Measurements from ENCODE around the gene TFF2.

Gene TFF2

DNA sequence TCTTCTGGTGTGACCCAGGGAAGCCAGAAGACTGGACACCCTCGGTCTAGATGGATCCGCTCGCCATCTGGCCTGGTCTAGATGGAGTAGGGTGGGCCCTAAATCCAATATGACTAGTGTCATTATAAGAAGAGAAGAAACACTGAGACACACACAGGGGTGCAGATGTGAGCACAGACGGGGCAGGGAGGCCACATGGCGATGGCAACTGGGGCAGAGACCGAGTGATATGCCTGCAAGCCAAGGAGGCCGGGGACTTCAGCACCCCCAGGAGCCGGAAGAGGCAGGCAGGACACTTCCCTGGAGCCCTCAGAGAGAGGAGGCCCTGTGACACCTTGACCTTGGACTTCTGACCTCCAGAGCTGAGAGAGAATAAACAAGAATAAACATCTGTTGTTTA is 30.0 kb downstream of the TFF2 start:
- DNase-seq (ENCODE audit: low read depth): no peak

- no peak for DNase-seq (ENCODE audit: low read depth)
Observed at GRCh38 chr21:42319851-42320572, 30.8 kb downstream of the TFF2 start.

DNA sequence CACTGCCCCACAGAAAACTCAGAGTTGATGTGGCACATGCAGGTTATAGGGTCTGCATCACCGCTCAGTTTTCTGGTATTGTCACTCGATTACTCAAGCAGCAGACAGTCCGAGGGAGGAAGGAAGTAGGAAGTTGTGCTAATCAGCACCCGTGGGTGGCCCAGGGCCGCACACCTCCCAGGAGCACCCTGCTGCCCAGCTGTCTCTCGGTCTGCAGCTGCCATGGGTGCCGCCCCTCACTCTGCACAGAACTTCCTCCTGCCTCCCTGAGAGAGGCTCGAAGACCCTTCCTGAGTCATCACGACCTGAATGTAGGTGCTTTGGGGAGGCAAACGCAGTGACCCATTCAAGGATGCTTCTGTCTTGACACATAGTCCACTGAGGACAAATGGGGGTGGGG is 31.4 kb downstream of the TFF2 start:
- DNase-seq (ENCODE audit: low read depth): no peak

DNA sequence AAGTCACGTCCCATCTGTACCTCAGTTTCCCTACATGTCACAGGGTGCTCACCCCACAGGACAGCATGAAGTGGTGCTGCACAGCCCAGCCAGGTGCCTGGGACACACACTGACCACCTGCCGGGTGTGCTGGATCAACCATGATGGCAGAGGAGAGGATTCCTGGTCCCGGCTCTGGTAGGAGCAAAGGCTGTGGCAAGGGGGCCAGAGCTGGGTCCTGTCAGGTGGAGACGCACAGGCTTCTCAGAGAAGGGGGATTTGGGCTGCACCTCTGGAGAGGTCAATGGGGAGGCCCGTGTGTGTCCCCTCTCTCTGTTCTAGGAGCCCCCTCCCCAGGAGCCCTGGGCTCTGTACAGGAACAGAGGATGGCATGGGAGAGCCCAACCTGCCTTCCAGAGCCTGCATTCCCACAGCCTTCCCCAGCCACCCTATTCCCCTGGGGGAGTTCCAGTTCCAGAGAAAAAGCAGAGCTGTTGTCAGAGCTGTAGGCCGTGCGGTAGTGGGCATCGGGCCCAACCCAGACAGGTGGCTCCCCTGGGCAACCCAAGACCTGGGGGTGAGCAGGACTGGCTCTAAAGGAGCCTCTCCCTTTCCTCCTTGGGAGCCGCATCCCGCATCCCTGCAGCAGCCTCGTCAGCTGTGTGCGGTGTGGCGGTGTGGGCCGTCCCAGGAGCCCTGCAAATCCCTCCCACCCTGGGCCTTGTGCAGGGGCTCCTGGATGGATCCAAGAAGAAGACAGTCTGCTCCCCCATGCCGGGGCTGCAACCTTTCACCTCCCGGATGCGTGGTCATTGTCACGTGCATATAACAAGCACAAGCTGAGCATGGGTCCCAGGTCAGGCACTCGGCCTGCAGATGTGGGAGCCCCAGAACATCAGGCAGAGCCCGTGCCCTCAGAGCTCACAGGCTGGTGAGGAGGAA is 32.7 kb downstream of the TFF2 start:
- DNase-seq (ENCODE audit: low read depth): no peak

DNA sequence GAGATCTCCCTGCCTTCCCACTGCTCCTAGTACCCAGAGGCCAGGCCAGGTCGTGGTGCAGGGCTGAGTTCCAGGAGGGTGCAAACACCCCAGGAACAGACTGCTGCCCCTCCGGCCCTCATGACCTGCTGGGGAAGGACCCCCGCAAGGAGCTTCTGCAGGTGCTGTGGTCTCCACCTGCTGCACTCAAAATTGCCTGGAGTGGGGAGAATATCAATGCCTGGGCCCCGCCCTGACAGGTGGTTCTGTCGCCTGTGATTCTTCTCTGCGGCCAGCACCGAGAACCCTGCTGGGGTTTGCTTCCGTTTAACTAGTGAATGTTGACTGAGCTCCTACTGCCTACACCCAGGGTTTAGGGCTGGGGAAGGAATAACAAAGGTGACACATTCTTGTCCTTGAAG is 33.5 kb downstream of the TFF2 start:
- no peak for DNase-seq (ENCODE audit: low read depth)

DNA sequence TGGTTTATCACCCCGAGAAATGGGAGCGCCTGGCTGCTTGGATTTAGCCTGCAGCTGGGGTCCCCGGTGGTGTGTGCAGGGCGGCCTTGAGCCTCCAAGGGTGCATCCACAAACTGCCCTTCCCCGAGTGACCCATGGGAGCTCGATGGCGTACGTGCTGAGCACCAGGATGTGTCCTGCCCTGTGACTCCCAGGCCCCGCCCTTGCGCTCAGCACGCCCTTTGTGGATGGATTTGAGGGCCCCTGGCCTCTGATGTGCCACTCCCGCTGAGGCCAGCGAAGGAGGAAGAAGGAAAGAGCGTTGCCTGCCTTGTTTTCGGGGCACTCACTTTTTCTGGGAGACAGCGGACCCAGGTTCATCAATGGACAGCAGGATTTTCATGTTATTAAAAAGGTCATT is 33.9 kb downstream of the TFF2 start:
- DNase-seq (ENCODE audit: low read depth): no peak

GRCh38 chr21:42315296-42315891 is 35.4 kb downstream of the TFF2 start, which contains the start of gene TFF3:
Gene TFF3 (minus strand): TSS chr21:42315409. CDS start chr21:42315374, 35 bp downstream.
- no peak for DNase-seq (ENCODE audit: low read depth)

GRCh38 chr21:42314616-42315295 is 36.0 kb downstream of the TFF2 start:
- no peak for DNase-seq (ENCODE audit: low read depth)

- DNase-seq (ENCODE audit: low read depth): no peak
Observed at GRCh38 chr21:42313501-42313969, 37.3 kb downstream of the TFF2 start.

DNA sequence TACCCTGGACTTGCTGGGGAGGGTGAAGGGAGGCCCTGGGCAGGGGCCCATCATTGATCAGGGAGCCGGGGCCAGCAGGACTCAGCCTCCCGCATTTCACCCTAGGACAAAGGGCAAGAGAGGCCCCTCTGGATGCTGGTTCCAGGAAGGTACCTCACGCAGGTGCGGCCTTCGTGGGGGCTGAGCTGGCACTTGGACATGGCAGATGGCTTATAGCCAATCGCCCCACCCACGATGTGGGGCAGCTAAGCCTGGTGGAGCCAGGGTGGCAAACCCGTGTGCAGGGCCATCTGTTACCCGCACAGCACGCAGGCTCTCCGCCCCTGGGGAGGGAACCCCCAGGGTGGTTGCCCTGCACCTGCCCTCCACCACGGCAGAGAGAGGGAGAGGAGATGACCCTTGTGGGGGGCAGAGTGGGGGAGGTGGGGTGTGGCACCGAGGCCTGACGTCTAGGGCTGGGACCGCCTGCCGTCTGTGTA is 38.1 kb downstream of the TFF2 start:
- DNase-seq (ENCODE audit: low read depth): no peak

DNA sequence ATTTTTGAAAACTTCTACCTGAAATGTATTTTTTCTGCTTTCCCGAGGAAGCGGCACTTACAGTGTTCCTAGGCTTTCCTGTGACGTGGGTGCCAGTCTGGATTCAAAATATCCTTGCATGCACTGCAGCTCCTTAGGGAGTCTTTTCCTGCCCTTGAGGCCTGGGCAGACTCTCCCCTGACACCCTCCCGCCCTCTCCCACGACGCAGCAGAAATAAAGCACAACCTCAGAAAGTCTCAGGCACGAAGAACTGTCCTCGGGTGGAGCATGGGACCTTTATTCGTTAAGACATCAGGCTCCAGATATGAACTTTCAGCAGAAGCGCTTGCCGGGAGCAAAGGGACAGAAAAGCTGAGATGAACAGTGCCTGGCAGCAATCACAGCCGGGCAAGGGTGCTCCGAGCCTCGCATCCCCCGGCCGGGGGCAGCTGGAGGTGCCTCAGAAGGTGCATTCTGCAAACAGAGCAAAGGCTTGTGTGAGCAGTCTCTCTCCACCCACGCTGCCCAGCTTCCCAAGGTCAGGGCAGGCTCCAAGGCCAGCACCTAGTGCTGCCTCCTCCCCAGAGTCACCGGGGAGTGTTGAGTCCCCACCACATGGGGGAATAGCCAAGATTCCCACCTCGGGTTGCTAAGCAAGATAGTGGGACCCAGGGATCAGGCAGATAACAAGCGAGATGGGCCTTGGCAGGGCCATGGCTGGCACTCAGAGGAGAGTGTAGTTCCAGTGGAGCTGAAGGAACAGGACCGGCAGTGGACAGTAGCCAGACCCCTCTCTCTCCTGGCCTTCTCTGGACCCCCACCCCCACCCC is 38.8 kb downstream of the TFF2 start:
- DNase-seq (ENCODE audit: low read depth): no peak

GRCh38 chr21:42311160-42311559 is 39.6 kb downstream of the TFF2 start:
- DNase-seq (ENCODE audit: low read depth): no peak

- DNase-seq (ENCODE audit: low read depth): no peak
Observed at GRCh38 chr21:42310411-42311001, 40.3 kb downstream of the TFF2 start.

DNA sequence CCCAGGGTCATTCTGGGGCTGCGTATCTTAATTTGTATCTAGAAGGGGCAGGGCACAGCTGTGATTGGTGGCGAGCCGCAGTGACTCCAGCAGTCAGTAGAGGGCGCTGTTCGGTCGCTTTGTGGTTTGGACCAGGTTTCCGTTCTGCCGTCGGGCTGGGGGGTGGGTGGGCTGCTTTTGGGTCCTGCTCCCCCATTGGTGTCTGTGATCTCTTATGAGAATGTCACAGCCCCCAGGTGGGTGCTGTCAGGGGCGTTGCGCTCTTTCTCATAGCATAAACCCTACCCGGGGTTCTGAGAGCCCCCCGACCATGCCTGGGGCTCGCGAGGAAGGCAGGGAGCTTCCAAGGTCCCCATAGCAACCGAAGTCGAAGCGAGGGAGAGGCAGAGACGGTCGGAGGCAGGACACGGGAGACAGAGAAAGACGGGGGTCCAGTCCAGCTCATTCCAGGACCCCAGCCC is 41.0 kb downstream of the TFF2 start:
- peak; percentile 53 for DNase-seq (ENCODE audit: low read depth)

DNA sequence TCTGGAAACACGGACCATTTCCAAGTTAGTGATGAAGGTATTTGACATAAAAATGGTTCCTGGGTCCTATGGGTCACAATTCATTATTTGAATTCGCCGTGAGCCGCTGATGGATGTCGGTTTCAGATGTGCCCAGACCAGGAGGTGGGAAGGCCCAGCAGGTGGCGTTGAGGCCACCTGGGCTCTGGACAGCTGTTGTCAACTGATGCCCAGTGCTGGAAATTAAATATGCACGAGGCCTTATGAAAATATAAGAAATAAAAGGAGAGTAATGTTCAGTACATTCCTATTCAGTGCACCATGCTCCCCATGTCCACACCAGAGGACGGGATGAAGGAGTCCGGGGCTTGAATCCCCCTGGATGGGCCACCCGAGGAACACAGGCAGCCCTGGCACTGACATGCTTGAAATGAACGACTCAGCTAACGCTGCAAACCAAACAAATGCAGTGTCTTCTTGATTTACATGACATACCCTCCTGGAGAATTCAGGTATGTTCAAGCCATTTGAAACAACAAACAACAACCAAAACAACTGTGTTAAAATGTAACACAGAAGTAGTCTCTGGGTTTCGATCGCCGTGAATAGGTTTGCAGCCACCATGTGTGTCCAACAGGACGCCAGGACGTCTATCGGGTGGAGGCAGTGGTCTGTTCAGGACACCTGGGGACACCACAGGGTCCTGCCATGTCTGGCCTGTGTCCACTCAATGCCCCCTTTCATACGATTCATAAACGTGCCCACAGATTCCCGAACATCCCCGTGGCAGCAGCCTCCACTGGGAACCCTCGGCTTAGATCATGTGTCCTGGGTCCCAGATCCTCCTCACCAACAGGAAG is 41.7 kb downstream of the TFF2 start:
- DNase-seq (ENCODE audit: low read depth): no peak

- no peak for DNase-seq (ENCODE audit: low read depth)
Observed at GRCh38 chr21:42308161-42308913, 42.5 kb downstream of the TFF2 start.

DNA sequence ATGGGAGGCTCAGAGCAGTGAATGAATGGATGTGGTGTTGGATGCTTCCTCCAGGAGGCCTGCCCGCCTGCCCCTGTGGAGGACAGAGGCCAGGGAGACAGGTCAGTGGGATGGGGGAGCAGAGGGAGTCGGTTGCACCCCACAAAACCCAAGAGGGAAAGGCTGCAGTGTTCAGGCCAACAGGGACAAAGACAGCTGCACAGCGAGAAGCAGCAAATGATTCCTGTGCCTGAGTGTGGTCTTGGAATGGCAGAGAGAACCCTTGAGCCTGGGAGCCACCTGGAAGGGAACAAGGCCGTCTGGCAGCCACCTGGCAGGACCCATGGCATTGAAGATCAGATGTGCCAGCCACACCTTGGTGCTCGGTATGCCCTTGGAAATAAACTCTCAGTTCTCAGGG is 43.7 kb downstream of the TFF2 start:
- no peak for DNase-seq (ENCODE audit: low read depth)

DNA sequence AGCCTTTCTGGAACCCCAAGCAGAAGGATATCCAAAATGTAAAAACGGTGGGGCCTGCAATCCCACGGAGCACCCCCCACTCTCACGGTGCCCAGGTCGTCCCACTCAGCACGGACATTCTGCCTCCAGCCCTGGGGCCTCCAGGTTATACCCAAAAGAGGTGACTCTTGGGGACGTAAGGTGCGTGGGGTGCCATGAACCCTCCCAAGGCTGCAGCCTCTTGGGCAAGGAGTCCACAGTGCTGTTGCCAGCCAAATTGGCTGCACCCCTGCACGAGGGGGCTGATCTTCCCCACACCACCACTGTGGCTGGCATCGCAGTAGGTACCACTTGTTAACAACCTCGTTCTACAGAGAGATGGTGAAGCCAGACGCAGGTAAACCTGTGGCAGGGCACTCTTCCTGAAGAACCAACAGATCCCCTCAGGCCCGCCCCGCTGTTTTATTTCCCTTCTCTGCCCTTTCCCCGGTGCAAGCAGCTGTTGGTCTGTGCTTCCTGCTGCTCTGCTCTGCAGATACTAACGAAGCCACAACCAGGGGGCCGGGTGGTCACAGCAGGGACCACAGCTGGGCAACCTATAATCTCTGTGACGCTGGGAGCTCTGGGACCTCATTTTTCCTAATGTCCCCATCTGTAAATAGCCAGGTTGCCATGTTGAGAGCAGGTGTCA is 44.3 kb downstream of the TFF2 start:
- DNase-seq (ENCODE audit: low read depth): no peak
